Sigmoid colon (tissue), 4 donors: ENCODE measurements around the gene VILL.

ENCODE experiments used
- EP300 ChIP-seq, 4 donors: sonication (generic); formaldehyde crosslinking; IDR thresholded peaks; one replicate each; pipeline ENCODE4 v1.6.1; 2017; ENCODE audit warnings: antibody characterized with exemption in 4 of 4
- POLR2A ChIP-seq, 2 donors: fragments of 450-650 bp; IDR thresholded peaks; one replicate each; pipeline ENCODE4 v1.6.1; 2016; ENCODE audit warnings: antibody characterized with exemption in 2 of 2, mild to moderate bottlenecking in 2 of 2, moderate library complexity in 2 of 2
- POLR2AphosphoS5 ChIP-seq, 4 donors: sonication (generic); formaldehyde crosslinking; IDR thresholded peaks; one replicate each; pipeline ENCODE4 v1.6.1; 2017; ENCODE audit warnings: antibody characterized with exemption in 4 of 4
- TF ChIP-seq, protein P1 (sequence below), 4 experiments: fragments of 450-650 bp in 3 of 4; fragments of 200-600 bp in 1 of 4; IDR thresholded peaks; one replicate each; pipeline ENCODE4 v1.5.1; 2016 to 2019; ENCODE audit warnings: antibody characterized with exemption in 4 of 4, mild to moderate bottlenecking in 3 of 4, moderate library complexity in 2 of 4

DNA sequence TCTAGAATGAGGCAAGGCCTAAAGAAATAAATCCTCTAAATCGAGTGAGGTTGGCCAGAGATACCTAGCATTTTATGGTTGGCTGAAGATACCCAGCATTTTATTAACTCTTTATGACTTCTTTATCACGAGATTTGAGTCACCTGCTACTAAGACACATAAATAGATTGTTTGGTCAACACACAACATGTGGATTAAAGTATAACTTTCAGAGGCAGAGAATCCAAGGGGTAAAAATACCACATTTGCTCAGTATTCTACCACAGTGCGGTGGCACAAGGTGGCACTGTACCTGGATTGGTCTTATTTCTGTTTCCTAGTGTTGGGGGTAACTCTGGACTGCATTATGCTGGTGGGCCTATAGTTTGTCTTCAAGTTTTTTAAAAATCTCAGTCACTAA lies 27.0 kb upstream of the VILL start:
- TF ChIP-seq, protein P1, sequence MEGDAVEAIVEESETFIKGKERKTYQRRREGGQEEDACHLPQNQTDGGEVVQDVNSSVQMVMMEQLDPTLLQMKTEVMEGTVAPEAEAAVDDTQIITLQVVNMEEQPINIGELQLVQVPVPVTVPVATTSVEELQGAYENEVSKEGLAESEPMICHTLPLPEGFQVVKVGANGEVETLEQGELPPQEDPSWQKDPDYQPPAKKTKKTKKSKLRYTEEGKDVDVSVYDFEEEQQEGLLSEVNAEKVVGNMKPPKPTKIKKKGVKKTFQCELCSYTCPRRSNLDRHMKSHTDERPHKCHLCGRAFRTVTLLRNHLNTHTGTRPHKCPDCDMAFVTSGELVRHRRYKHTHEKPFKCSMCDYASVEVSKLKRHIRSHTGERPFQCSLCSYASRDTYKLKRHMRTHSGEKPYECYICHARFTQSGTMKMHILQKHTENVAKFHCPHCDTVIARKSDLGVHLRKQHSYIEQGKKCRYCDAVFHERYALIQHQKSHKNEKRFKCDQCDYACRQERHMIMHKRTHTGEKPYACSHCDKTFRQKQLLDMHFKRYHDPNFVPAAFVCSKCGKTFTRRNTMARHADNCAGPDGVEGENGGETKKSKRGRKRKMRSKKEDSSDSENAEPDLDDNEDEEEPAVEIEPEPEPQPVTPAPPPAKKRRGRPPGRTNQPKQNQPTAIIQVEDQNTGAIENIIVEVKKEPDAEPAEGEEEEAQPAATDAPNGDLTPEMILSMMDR (IDR thresholded peaks at IDR 0.05): no peak
- TF ChIP-seq POLR2AphosphoS5 (IDR thresholded peaks at IDR 0.05) (no peak), POLR2A (IDR thresholded peaks at IDR 0.05) (no peak), EP300 (IDR thresholded peaks at IDR 0.05) (no peak)
